Raji (cell line): ENCODE data around the gene THUMPD2.

Experiments
- POLR2A ChIP-seq: IDR thresholded peaks from 2 replicates; pipeline ENCODE4 v1.6.1; 2011; ENCODE audit warnings: low read depth, low read length, control low read depth; ENCODE audit not compliant: insufficient read depth

THUMPD2 gene

DNA sequence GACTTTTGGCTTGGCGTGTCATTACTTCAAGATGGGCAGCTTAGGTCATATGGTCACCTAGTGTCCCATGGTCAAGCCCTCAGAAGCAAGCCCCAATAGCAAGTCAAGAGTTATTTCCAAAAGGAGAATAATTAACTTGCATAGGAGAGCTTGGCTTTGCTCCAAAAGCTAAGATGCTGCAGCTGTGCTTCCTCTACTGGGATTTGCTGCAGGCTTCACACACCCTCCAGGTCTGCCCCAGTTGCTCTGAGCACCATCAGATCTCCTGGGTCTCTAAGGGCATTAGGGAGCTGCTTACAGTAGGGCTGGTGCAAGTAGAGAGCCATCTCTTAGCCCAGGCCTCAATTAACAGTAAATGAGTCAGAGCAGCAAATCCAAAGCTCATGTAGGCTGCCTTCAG lies 46.6 kb downstream of the THUMPD2 start:
- no peak for TF ChIP-seq POLR2A

DNA sequence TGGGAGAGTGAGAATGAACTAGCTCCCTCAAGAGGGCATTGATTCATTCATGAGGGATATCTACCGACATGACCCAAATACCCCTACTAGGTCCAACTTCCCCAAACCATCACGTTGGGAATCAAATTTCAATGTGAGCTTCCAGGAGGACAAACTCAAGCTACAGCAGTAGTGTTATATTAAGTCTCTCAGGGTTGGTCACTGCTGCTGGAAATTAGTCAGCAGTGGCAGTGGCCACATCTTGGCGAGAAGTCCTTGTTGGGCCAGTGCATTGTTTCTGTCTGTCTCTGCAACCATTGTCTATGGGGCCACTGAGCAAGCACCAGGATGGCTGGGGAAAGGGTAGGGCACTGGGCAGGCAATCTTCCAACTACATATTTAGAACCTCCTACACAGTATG lies 47.5 kb downstream of the THUMPD2 start:
- TF ChIP-seq POLR2A: no peak

DNA sequence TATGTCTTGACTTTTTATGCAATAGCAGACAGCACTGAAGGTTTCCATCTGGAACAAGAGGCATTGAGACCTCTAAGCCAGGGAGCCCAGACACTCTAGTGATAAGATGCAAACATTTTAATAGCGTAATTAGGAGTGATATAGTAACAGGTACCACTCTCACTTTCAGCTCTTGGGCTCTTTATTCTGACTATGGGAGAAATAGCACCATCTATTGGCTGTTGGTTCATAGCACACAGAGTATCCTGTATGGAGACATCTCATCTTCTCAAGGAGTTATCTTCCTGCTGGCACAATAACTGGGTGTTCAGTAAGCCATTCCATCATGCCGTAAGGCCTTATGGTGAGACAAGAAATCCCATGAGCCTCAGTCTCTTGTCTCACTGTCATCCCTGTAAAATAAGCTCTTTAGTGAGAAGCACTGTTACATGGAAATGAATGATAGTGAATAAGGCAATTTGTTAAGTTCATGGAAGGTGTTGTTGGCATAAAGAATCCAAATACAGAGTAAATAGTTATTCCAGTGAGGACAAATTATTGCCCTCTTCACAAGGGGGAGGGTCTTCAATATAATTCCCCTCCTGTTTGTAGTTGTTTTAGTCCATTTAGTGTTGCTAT lies 48.3 kb downstream of the THUMPD2 start:
- TF ChIP-seq POLR2A: no peak

DNA sequence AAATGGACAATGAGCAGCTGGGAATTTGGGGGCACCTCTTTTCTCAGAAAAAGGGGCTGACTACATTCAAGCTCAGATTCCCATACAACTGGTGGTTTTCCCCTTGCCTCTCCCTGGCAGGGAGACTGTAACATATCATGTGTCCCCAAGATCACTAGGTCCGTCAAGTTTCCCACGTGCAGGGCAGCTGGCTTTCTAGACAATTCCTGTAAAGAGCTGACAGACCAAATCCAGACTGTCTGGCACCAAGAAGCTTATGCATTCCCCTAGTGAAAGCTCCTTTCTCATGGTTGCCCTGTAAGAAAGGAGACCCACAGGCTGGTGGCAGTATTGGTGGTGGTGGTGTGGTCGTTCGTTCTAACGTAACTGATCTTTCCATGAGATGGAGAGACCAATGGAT lies 48.8 kb downstream of the THUMPD2 start:
- TF ChIP-seq POLR2A: no peak

DNA sequence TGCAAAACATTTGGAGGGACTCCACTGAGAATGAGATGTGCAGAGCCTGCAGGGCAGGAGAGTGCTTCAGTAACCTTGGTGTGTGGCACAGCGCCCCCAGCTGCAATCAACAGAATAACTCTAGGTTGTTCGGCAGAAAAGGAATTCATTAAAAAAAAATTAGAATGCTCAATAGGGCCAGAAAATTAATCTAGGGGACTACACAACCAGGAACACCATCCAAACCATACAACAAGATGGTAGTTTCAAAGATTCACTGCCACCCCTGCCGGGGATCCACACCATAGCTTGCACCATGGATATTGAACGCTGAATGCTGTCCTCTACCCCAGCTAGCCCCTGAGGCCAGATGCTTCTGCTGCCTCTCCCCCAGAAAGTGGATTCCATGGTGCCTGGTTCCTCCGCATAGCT lies 50.1 kb downstream of the THUMPD2 start:
- no peak for TF ChIP-seq POLR2A

DNA sequence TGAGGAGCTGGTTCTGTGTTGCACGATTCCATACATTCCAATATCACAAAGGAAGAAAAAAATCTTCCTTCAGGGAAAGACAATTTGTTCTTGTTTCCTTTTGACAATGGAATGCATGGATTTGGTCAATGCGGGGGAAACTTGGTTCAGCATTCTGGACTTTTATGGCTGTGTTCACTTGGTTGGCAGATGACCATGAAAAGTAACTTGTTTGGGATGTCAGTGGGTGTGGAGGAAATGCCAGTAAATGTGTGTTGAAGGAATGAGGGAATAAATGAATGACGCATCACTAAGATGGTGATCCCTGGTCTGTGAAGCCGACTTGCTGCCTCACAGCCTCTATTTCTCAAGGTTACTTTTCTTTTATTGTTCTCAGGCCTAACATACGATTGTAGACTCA lies 53.7 kb downstream of the THUMPD2 start:
- TF ChIP-seq POLR2A: no peak

DNA sequence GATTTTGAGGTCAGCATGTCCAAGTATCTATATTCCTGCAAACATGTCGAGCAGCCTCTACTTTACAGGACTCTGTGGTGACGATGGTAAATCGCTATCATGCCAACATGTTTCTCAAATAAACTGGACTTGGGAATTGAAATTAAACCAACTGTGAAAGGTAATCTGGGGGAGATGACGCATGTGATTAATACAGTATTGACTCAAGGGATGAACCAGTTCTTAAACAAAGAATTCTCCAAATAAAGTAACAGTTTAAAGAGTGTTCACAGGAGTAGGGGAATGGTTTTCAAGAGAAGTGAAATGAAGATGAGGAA lies 54.3 kb downstream of the THUMPD2 start:
- no peak for TF ChIP-seq POLR2A

DNA sequence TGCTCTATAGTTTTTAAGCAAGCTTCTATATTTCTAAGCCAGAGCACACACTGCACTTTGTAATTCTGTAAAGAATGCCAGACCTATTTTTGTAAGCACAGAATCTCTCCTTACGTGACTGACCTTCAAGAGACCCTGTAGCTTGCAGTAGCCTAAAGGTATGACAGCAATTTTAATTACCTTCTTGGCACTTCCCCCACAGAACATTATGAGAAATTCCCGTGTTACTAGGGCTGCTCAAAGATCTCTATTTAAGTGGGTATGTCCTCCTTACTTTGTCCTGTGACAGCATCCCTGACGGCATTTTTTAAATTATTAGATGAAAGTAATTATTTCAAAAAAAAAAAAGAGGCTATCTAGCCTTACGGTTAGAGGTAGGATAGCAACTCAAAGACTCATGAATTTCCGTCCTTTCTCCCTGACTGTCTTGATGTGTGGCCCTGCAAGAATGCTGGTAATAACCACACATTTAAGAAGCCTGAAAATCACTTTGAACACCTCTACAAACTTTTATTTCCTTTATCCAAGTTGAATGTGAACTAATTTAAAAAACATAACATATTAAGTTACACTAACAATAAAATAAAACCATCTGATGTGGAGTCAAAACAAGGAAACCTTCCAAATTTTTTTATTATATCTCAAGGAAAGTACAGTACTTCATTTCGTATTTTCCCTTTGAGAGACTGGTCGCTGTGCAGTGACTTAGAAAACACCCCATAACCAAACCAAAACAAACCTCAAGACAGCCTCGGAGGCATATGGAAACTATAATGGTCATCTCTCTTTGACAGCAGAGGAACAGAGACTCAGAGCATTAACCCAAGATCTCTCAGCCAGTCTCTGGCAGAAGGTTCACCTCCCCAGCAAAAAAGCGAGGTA lies 54.9 kb downstream of the THUMPD2 start:
- no peak for TF ChIP-seq POLR2A

DNA sequence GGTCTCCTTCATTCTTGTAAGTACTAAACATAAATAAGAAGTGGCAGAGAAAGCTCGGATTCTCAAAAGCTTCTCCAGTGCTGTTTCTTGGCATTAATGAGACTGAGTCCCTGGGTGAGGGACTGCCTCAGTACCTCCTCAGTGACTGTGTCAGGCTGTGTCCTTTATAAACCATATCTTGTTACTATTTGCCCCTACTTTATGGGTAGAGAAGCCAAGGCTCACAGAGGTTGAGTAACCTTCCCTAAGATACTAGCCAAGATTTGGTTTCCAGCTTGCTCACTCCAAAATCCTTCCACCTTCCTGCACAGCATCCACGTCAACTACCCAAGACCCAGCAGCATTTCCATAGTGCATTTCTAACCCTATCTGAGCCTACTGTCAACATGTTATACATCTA lies 55.6 kb downstream of the THUMPD2 start:
- no peak for TF ChIP-seq POLR2A

DNA sequence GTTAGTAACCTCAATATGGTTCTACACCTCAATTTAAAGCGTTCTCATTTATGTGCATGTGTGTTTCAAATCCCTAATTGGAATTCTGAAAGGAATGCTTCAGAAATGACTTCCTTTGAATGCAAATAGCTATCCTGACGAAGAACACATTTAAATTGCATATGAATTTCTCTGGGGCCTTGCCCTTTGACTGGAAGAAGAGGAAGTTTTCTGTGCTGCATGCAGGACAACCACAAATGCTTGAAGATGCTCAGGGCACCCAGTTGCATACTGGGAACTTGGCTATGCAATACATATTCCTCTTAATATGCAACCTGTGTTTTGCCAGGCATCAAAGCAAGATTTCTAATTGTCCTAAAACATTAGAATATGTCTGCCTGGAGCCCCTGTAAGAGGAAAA lies 58.1 kb downstream of the THUMPD2 start:
- no peak for TF ChIP-seq POLR2A

DNA sequence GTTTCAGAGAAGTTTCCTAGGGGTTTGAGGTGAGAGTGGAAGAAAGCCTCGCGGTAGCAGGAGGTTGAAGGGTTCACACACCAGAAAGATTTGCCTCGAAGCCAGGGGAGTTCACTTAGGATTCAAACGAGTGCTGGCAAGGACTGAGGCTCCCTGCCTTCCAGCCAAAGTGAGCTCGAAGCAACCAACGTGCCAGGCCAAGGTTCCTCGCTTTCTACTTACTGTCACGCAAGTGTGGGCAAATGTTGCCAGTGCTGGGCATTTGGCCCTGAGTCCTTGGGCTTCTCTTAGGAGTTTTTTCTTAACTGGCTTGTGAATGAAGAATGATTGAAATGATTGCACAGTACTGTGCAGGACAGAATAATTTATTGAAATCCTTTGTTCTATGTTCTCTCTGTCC lies 59.7 kb downstream of the THUMPD2 start:
- TF ChIP-seq POLR2A: no peak

DNA sequence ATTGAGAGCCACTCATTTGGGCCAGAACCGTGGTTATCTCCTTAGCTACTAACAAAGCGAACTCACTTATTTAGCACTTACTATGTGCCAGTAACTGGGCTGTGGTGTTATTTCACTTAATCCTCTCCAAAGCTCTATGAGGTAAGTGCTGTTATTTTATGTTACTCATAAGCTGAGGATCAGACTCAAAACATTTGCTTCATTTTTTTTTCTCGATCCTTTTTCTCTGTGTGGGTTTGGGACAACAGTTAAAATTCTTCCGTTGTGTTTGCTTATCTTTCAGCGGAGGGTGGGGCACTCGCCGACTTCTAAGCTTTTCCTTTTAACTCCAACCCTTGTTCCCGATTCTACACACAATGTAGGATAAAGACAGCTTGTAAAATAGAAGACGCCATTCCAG lies 60.6 kb downstream of the THUMPD2 start:
- TF ChIP-seq POLR2A: no peak

DNA sequence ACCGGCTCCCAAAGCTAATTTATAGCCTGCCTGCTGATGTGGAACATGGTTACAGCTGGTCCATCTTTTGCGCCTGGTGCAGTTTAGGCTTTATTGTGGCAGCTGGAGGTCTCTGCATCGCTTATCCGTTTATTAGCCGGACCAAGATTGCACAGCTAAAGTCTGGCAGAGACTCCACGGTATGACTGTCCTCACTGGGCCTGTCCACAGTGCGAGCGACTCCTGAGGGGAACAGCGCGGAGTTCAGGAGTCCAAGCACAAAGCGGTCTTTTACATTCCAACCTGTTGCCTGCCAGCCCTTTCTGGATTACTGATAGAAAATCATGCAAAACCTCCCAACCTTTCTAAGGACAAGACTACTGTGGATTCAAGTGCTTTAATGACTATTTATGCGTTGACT lies 62.0 kb downstream of the THUMPD2 start:
- no peak for TF ChIP-seq POLR2A

DNA sequence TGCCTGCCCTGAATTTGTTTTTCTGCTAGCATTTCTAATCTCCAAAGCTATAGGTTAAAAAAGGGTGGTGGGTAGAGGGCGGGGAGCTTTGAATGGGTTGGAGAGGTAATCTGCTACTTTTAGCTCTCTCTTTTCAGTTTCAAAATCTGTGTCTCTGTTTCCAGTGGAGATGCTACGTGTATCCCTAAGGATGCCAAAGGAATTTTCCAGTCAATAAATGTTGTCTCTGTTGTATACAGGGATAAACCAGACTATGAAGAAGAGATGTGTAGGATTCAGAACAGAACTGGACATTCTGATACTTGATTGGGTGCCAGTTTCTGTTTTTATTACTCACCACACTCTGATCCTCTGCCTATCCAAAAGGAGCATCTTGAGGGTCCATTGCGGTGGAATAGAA lies 63.2 kb downstream of the THUMPD2 start:
- TF ChIP-seq POLR2A: no peak

DNA sequence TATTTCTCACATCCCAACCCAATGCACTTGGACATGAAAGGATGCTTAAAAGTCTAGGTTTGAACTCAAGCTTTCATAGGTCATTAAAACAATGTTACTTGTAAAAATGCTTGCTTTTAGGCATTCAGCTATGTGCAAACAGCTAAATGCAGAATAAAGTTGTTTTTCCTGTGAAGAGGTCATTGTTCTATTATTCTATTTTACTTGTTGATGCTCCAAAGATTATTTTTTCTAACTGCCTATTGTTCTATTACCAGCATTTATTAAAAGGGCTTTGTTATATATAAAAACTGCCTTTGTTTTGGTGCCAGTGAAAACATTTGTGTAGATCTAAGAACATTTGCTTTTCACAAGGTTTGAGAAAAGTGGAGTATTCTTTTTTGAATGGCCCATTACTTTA lies 64.0 kb downstream of the THUMPD2 start:
- TF ChIP-seq POLR2A: no peak

DNA sequence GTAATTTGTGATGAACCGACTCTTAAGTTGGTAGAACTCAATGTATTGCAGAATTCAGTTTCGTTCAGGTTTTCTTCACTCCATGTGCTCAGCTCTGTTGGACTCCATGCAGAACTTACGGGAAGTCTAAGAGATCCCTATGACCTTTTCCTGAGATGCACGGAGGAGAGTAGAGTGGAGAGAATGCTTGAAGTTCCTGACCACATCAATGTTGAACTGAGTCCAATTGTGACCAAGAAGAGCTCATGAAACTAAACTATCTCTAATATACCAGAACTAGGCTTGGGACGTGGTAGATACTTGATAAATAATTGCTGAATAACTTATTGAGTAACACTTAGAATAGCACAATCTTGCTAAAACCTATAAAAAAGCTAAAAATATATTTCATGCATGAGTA lies 66.1 kb downstream of the THUMPD2 start:
- no peak for TF ChIP-seq POLR2A

DNA sequence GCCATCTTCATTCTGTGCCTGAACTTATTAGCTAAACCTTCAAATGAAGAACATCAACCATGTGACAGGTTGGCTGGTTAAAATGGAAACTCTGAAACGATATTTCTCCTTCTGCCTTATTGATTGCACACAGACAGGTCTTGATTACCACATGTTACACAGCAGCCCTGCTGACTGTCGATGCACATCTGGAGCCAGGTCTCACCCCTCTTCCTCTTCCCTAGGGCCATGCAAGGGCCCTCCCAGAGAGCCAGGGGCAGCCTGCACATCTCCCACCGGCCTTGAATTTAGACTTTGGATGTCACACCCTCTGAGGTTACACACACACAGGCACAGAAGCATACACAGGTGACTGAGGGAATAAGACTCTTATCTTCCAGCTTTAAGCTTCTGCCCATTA lies 68.3 kb downstream of the THUMPD2 start:
- no peak for TF ChIP-seq POLR2A
